Activated T-cell treated with anti-CD3 and anti-CD28 coated beads for 48 hours (primary cell): ENCODE results near the gene PIAS4.

Experiments used
- DNase-seq: peaks from one replicate; pipeline ENCODE4 v3.0.0-alpha.2; 2020; ENCODE audit warnings: low read depth

PIAS4 gene

DNA sequence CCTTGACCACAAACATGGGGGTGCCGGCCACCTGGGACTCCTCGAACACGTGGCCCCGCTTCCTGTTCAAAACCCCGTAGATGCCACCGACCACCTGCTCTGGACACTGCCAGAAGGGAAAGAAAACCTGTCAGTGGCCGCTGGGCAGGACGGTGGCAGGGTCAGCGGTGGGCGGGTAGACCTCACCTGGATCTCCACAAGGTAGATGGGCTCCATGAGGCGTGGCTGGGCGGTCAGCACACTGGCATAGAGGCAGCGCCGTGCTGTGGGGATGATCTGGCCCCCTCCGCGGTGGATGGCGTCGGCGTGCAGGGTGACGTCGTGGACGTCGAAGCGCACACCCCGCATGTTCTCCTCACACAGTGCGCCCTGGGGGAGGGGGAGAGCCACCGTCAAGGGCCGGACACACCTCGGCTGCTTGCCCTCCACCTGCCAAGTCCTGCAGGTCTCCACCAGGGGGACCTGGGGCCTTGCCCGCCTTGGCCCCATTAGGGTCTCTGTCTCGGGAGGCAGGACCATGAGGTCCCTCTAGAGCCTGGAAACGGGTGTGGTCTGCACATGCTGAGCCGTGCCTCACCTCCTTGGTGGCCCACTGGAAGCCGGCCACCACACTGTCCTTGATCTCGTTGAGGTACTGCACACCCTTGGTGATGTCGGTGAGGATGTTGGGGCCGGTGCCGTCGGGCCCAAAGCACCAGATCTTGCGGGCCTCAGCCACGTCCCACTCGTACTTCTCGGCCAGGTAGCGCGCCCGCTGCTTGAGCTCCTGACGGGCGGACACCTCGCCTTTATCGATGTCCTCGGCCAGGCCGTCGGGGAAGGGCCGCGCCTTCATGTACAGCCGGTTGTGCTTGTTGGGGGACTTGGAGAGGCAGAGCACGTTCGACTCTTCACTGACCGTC is 30.0 kb upstream of the PIAS4 start:
- DNase-seq = no peak

DNA sequence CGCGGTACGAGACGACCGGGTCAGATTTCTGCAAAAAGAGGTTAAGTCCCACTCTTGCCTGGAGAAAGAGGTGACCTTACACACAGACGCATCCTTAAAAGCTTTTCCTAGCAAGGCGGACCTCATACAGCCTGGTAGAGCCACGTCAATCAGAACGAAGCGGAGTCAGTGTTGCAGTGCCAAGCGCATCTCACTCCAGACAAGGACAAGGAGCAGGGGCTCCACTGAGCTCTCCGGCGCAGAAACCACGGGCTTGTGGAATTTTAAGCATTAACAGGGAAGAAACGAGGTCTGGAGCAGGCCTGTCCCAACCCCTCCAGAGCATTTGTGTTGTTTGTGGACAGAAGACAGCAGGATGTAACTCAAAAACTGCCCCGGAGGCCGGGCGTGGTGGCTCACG is 29.4 kb upstream of the PIAS4 start:
- no peak for DNase-seq

DNA sequence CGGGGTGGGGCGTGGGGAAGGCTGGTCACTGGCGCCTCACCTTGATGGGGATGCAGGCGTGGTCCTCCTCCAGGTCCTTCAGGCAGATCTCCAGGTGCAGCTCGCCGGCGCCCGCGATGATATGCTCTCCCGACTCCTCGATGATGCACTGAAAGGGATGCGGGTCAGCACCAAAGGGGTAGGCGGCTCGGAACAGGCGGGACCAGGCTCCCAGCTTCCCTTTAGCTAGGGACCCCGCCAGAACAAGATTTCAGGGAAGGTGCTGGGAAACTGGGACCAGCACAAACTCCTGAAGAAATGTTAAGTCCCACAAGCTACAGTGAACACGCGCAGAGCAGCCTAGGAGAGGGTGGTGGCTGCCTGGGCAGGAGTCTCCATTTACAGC is 28.3 kb upstream of the PIAS4 start:
- DNase-seq = no peak

DNA sequence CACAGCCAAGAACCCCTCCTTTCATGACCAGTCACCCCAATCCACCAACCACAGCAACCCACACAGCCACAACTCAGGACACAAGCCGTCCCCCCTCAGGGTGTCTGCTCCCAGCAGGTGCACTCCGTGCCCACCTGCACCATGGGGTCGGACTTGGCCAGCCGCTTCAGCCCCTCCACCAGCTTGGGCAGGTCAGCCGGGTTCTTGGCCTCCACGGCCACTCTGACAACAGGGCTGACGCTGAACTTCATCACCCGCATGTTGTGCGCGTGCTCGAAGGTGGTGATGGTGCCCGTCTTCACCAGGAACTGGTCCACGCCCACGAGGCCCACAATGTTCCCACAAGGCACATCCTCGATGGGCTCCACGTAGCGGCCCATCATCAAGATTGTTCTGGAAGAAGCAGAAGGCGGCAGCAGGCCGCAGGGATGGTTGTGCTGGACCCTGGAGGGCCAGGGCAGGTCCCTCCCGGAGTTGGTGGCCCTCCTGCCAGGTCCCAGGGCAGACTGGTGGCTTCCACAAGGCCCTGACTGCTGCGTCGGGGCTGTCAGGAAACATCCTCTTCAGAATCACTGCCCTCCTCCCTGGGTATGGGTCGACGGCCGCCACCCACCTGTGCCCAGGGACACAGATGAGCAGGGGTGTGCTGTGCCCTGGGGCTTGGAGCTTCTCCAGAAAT is 27.7 kb upstream of the PIAS4 start:
- no peak for DNase-seq

DNA sequence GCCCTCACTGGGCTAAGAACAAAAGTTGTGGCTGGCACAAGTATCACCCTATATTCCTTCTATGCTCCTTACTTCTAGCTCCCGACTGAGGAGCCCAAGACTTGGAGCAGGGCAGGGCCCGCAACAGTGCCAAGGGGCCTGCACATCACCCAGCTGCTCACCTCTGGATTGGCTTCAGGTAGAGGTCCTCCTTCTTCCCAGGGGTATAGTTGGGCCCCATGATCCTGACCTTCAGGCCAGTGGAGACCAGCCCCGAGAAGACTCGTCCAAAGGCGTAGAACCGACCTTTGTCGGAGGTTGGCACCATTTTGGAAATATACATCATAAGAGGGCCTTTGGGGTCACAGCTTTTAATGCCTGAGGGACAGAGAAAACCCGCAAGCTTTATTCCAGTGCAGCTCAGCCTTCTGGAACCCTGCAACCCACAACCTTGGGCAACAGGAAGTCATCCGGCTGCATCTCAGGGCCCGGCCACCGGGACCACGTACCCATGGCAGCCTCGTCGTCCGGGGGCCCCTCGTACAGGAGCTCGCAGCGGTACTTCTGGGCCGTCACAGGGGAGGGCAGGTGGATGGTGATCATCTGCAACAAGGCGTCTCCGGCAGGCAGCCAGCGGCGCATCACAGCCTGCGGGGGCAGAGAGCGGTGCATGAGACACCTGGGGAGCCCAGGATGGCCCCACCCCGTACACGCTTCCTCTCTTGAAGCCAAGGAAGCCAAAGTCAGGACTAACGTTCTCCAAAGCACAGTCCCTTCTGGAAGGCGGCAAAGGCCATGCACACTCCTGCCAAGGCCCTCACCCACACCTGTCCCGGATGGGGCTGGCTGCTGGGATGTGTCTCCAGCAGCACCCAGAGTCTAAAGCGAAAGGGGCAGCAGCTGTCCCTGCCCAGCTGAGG is 26.9 kb upstream of the PIAS4 start:
- DNase-seq = no peak

DNA sequence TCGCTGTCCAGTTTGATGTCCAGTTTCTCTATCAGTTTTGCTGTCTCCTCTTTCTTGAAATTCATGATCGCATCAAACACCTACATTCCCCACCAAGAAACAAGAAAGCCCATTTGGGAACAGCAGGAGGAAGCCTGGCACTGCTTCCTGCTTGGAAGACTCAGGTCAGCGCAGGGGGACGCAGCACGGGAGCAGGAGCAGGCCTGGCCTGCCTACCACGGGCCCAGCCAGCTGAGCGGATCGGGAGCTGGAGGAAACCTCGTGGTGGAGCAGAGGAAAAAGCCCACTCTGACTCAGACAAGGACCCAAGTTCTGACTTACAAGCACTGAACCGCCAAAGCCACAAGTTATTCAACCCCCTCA is 26.2 kb upstream of the PIAS4 start:
- DNase-seq = no peak

DNA sequence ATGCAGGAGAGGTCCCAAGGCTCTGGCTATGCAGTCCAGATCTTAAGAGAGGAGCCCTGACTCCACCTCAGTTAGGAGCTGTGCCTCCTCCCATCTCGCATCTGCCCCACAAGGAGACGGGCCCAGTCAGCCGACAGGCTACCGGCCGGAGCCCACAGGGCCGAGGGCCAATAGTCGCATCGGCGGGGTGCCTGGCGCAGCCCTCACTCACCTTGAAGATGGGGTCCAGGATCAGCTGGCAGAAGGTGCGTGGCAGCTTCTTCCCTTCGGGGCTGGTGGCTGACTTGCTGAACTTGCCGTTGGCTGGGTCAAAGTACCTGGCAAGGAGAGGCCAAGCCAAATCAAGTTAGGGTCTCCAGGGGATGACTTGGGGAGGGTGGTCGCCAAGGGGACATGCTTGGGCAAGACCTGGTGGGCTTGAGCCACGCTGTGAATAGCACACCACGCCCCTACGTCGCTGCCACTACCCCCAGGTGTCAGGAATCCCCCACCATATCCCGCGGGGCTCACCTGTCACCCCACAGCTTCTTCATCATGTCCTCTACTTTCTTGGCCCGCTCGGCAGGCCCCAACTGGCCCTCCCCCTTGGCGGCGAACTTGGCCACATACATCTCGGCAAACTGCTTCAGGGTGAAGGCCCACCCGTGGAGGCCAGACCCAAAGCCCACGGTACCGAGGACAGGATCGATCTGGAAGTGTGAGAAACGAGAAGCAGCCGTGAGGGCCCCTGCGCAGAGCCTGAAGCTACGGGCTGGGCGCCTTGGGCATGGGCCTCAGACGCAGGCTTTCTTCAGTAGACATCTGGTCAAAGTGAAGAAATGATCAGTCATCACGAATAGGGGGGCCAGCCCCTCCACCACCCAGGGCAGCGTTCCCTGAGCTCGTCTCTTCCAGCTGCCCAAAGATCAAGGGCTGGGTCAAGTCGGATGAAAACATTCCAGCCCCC is 25.5 kb upstream of the PIAS4 start:
- no peak for DNase-seq

DNA sequence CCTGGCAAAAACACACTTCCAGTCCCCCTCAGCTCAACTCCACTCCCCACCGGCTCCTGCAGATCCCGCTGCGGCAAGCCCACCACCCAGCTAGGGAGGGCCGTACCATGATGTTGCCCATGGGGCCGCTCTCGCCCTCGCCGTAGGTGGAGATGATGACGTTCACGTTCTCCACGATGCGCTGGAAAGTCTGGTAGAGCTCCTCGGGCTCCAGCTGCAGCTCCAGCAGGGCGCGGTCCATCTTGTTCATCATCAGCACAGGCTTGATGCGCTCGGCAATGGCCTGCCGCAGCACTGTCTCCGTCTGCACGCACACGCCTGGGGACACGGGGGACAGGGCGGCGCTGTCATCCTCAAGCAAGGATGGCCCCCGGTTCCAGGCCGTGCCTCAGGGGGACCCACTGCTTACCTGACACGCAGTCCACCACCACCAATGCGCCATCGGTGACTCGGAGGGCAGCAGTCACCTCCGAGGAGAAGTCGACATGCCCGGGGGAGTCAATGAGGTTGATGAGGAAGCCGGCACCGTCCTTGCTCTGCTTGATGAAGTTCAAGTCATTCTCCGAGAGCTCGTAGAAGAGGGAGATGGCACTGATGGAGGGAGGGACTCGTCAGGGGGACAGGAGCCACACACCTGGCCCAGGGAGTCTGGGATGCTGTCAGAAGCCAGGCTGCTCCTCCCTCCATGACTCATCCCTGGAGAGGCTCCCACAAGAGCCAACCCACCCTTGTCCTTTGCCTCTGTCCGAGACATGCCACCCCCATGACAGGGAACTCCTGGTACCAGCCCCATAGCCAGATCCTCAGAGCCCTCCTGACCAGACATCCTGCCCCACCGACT is 24.6 kb upstream of the PIAS4 start:
- DNase-seq = no peak

DNA sequence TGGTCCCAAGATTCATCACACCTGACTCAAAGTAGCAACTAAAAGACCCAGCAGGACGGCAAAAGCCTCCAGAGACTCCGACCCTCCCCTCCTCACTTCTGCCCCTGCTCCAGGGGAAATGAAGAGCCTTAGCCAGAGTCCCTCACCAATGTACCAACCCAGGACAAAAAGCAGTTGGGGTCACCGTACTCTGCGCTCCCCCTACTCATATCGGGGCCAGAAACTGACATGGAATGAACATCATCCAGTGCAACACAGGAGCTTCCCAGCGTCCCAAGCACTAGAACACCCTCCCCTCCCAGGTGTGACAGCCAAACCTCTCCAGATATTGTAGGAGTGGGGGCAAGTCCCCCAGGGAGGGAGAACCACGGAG is 24.0 kb upstream of the PIAS4 start:
- DNase-seq = no peak

DNA sequence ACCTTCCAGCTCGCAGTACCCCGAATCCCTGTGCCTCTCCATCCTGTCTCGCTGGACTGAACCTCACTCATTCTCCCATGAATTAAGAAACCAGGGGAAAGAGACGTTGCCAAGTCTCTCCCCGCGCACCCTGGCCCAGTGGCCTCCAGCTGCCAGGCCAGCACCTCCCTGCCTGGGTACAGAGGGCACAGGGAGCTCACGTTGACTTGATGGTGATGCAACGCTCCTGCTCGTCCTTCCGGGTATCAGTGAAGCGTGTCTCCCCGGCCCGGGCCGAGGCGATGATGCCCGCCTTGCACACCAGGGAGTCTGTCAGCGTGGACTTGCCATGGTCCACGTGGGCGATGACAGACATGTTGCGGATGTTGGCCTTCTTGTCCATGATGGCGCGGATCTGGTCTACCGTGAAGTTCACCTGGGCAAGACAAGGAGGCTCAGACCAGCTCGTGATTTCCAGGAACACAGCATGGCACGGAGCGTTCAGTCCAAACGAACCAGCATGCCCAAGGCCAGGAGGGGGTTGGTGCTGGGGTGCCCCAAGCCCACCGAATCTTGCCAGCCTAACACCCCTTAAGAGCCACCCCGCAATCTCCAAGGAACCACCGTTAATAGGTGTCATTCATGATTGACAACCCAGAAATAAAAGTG is 23.5 kb upstream of the PIAS4 start:
- no peak for DNase-seq

DNA sequence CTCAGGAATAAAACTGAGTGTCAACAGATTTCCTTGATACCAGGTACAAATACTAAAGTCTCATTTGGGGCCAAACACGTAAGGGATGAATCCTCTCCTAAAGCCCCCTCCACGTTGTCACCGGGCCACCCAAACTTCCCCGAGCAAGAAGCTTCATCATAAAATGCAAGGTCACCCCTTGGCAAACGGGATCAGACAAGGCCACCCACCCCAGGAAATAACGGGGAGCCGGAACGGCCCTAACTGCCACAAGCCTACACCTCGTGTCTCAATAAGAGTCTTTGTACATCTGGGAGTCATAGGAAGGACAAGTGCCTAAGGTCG is 23.0 kb upstream of the PIAS4 start:
- no peak for DNase-seq

DNA sequence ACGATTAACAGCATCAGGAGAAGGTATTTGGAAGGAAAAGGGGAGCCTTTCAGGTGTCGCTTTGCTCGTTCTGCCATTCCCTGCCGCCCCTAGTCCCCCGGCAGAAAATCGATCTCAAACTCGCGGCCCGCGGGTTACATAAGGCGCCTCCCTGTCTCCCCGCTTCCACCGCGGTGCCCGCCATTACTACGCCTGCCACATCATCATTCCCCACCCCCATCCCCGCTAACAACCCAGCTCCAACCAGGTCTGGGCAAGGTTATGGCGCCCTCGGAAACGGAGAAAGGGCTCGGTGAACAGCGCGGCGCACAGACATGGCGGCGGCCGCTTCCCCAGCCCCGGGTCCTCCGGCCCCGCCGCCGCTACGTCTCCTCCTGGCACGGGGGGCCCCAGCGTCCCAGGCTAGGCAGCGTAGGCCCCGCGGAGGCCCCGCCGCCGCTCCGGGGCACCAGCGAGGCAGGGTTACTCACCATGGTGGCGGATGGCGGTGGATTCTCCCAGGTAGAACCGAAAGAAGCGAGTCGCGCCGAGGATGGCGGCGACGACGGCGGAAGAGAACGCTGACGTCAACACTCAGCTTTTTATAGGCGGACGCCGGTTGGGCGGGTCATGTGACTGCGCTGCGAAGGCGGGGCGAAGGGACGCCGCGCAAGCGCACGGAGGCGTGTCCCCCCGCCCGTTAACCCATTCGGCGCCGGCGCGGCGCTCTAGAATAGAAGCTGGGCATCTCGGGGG is 22.5 kb upstream of the PIAS4 start, which contains the start of gene EEF2:
Gene EEF2, minus strand, starts transcription at position 556 of the 735 bp plus-strand sequence. Its CDS starts 83 bp downstream, at position 473.
- peak; percentile 84 for DNase-seq

DNA sequence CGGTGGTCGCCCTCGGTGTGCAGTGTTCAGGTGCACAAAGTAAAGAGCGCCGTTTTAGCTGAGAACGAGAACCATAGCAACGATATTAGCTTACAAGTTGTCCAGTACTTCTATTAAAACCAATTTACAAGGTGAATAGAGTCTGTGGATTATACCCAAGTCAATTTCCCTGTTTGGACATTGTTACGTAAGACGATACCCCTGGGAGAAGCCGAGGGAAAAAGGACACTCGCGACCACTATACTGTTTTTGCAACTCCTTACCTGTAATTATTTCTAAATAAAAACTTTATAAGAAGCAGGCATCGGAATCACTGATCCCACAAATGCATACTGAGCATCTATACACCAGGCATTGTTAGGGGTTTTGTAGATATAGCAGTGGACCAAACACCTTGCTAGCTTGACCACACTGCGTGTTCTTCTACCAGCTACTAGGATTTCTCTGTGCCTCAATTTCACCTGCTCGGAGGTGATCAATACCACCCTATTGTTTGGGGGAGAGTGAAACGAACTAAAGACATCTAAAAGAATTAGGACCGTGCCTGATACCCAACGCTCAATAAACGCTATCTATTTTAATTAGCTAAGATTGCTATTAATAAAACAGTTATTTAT is 21.8 kb upstream of the PIAS4 start:
- DNase-seq = no peak

DNA sequence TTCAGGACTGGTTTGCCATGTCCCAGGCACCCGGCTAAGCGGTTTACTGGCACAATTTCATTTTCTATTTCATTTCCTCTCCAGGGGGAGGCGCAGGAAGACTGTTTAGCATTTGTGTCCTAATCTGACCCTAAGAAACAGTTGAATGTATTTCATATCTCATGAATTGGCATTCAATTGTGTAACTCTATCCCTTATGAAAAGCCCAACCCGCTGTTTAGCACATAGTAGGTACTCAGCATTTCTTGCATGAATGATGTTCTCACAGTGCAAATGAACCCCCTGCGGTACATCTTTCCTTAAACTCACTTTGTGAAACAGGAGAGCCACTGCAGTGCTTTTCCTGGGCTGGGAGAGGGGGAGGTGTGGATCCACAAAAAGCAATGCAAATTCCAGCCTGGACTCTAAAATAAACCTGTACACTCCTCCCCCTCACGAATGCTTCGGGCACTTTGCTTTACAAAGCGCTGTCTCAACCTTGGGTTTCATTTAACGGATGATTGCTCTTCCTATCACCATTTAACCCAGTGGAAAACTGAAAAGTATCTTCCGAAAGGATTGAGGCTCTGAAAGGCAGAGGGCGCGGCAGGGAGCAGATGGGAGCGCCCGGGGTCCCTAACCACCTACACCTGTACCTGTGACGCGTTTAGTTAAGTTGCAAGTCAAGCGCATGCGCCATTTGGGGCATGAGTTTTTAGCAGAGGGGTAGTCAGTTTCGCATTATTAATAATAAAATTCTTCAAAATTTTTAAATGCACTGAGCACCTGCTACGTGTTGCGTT is 21.1 kb upstream of the PIAS4 start:
- no peak for DNase-seq

DNA sequence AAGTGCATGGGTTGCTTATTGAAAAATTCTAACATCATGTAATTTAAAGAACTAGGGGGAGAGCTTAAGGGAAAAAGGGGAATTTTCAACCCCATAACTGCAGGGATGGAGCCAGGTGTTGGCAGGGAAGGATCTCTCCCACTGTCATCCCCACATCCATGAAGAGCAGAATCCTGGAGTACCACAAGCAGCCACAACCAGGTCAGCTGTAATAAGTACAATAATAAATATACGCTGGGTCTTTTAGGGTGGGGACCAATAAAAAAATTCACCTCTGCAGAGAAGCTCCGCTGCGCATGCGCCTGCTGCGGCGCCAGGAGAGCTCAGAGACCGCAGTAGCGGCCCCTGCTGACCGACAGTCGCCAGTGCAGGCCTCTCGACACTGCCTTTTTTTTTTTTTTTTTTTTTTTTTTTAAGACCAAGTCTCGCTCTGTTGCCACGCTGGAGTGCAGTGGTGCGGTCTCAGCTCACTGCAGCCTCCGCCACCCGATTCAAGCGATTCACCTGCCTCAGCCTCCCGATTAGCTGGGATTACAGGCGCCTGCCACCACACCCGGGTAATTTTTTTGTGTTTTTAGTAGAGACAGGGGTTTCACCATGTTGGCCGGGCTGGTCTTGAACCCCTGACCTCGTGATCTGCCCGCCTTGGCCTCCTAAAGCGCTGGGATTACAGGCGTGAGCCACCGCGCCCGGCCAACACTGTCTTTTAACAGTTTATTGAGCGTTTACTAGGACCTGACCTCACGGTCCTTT is 19.7 kb upstream of the PIAS4 start:
- DNase-seq = peak; percentile 87

DNA sequence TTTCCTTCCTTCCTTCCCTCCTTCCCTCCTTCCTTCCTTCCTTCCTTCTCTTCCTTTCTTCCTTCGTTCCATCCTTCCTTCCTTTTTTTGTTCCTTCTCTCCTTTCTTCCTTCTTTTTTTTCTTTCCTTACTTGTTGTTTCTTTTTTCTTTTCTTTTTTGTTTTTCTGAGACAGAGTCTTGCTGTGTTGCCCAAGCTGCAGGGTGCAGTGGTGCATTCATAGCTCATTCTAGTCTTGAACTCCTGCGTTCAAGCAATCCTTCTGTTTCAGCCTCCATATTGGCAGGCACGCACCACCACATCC is 16.8 kb upstream of the PIAS4 start:
- DNase-seq = no peak

DNA sequence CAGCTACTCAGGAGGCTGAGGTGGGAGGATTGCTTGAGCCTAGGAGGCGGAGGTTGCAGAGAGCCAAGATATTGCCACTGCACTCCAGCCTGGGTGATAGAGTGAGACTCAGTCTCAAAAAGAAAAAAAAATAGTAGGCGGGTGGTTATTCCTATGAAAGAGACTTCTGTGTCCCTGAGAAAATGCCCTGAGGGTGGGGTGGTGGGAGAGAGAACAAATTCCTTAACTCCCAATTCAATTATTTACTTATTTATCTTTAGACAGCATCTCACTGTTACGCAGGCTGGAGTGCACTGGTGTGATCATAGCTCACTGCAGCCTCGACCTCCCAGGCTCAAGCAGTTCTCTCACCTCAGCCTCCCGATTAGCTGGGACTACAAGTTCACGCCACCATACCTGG is 11.9 kb upstream of the PIAS4 start:
- no peak for DNase-seq
